Measurements from ENCODE around the gene PRDM11.

DNA sequence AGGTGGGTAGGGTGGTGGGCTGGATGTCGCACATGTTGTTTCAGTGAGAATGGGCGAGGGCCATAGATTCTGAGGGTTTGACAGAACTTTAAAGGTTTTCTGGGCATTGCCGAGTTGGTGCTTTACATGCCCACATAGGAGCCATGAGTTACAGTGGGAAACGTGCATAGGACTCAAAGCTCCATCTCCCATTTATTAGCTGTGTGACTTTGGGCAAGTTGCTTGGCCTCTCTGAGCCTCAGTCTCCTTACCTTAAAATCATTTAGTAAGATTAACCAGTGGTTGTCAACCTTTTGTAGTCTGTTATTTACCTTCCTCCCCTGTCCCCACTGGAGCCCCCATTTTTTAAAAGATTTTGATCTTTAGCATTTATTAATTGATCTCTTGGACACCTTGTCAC, 72.3 kb downstream of the PRDM11 start:
- TF ChIP-seq POLR2A (IDR thresholded peaks at IDR 0.05) (no peak), POLR2AphosphoS5 (IDR thresholded peaks at IDR 0.05) (no peak), EP300 (IDR thresholded peaks at IDR 0.05) (no peak)
- TF ChIP-seq, protein P1, sequence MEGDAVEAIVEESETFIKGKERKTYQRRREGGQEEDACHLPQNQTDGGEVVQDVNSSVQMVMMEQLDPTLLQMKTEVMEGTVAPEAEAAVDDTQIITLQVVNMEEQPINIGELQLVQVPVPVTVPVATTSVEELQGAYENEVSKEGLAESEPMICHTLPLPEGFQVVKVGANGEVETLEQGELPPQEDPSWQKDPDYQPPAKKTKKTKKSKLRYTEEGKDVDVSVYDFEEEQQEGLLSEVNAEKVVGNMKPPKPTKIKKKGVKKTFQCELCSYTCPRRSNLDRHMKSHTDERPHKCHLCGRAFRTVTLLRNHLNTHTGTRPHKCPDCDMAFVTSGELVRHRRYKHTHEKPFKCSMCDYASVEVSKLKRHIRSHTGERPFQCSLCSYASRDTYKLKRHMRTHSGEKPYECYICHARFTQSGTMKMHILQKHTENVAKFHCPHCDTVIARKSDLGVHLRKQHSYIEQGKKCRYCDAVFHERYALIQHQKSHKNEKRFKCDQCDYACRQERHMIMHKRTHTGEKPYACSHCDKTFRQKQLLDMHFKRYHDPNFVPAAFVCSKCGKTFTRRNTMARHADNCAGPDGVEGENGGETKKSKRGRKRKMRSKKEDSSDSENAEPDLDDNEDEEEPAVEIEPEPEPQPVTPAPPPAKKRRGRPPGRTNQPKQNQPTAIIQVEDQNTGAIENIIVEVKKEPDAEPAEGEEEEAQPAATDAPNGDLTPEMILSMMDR (IDR thresholded peaks at IDR 0.05): no peak
